ENCODE measurements around the gene PDIA3.

GRCh38 chr15:43795197-43795596 is 49.0 kb downstream of the PDIA3 start:
- TF ChIP-seq, protein P1, sequence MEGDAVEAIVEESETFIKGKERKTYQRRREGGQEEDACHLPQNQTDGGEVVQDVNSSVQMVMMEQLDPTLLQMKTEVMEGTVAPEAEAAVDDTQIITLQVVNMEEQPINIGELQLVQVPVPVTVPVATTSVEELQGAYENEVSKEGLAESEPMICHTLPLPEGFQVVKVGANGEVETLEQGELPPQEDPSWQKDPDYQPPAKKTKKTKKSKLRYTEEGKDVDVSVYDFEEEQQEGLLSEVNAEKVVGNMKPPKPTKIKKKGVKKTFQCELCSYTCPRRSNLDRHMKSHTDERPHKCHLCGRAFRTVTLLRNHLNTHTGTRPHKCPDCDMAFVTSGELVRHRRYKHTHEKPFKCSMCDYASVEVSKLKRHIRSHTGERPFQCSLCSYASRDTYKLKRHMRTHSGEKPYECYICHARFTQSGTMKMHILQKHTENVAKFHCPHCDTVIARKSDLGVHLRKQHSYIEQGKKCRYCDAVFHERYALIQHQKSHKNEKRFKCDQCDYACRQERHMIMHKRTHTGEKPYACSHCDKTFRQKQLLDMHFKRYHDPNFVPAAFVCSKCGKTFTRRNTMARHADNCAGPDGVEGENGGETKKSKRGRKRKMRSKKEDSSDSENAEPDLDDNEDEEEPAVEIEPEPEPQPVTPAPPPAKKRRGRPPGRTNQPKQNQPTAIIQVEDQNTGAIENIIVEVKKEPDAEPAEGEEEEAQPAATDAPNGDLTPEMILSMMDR (IDR thresholded peaks at IDR 0.05) = no peak
- TF ChIP-seq POLR2A (IDR thresholded peaks at IDR 0.05) = no peak
- TF ChIP-seq EP300 (IDR thresholded peaks at IDR 0.05) = no peak
